ENCODE data around the gene CCDC148.

Gene CCDC148

DNA sequence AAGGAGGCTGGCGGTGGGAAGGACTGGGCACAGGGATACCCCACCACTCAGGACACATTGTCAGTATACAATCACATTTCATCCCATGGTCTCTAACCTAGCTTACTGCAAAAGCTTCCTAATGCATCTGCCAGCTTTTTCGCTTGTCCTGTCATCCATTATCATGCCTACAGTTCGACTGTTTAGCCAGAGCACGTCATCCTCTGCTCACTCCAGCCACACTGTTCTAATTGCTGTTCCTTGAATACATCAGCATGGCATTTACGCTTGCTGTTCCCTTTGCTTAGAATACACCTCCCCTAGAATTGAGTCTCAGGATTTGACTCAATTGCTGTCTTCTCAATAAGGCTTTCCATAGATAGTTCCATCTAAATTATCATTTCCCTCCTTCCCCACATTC, 166.3 kb downstream of the CCDC148 start:
- no peak for TF ChIP-seq SPI1 (IDR thresholded peaks at IDR 0.05; ENCODE audit: low read depth, low read length)
- DNase-seq (ENCODE audit: insufficient read length, low spot score) = no peak
- no peak for FAIRE-seq

DNA sequence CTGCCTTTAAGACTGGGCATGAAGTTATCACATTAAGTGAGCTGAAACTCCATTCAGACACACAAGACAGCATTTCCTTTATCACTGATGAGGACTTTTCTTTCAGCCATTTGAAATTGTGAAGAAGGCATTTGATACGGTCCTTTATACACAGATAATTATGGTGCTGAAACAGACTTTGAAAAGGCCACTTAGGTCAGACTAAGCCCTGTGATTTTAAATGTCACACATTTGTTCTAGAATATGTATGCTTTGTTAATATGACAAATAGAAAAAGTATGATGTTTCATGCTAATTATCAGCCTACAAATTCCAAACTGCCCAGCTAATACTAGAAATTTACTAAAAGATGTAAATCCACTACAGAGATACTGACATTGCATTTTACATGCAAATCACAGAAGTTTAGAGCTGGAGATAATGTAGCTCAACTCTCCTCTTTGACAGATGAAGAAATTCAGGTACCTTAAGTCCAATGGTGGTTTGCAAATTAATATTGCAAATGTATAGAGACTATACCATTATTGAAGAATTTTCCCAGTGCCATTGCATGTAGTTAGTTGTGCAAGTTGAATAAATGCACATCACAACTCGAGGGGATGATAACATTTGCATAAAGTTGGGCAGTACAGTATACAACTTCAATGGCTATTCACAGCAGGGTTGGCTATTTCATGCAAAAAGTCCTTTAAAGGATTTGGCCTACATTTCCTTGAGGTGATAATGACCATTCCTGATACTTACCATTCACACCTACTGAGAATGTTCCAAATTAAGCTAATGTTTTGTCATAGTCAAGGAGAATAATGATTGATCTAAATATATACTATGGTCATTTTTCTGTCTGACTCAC, 179.7 kb downstream of the CCDC148 start:
- TF ChIP-seq POLR2AphosphoS5 (IDR thresholded peaks at IDR 0.05; ENCODE audit: low read depth, low read length) = no peak
- no peak for TF ChIP-seq POU2F2 (IDR thresholded peaks at IDR 0.05; ENCODE audit: low read depth, low read length)
- TF ChIP-seq POLR2A (IDR thresholded peaks at IDR 0.05; ENCODE audit: low read depth, low read length) = no peak
- TF ChIP-seq PAX5 (IDR thresholded peaks at IDR 0.05; ENCODE audit: insufficient read depth, low read length, severe bottlenecking) = no peak
- no peak for TF ChIP-seq TAF1 (IDR thresholded peaks at IDR 0.05; ENCODE audit: low read depth, low read length)
- TF ChIP-seq SPI1 (IDR thresholded peaks at IDR 0.05; ENCODE audit: low read depth, low read length) = no peak
- FAIRE-seq (no peak), DNase-seq (ENCODE audit: insufficient read length, low spot score) (no peak)

GRCh38 chr2:158273791-158274190, 182.8 kb downstream of the CCDC148 start:
- no peak for FAIRE-seq
- TF ChIP-seq SPI1 (IDR thresholded peaks at IDR 0.05; ENCODE audit: low read depth, low read length) = no peak
- TF ChIP-seq POU2F2 (IDR thresholded peaks at IDR 0.05; ENCODE audit: low read depth, low read length) = no peak
- no peak for TF ChIP-seq POLR2AphosphoS5 (IDR thresholded peaks at IDR 0.05; ENCODE audit: low read depth, low read length)
- no peak for TF ChIP-seq POLR2A (IDR thresholded peaks at IDR 0.05; ENCODE audit: low read depth, low read length)
- no peak for TF ChIP-seq PAX5 (IDR thresholded peaks at IDR 0.05; ENCODE audit: insufficient read depth, low read length, severe bottlenecking)
- no peak for TF ChIP-seq TAF1 (IDR thresholded peaks at IDR 0.05; ENCODE audit: low read depth, low read length)
- no peak for DNase-seq (ENCODE audit: insufficient read length, low spot score)

DNA sequence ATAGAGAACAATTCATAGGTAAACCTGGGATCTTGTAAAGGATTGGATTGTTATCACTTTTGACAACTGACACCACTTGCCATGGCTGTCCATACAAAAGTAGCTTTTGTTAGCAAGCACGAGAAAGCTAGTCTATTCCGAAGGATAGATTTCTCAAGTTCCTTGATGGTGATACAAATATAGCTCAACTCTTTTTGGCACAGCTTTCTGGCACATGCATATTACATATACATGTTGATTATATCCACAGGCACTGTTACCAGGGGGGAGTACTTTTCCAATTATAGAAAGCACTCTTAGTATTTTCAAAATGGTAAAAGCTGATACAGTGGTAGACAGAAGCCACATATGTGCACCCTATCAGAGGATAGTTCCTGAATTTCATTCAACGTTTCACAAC, 186.0 kb downstream of the CCDC148 start:
- no peak for FAIRE-seq
- no peak for TF ChIP-seq TAF1 (IDR thresholded peaks at IDR 0.05; ENCODE audit: low read depth, low read length)
- no peak for TF ChIP-seq POLR2AphosphoS5 (IDR thresholded peaks at IDR 0.05; ENCODE audit: low read depth, low read length)
- TF ChIP-seq POU2F2 (IDR thresholded peaks at IDR 0.05; ENCODE audit: low read depth, low read length) = no peak
- no peak for TF ChIP-seq SPI1 (IDR thresholded peaks at IDR 0.05; ENCODE audit: low read depth, low read length)
- no peak for TF ChIP-seq POLR2A (IDR thresholded peaks at IDR 0.05; ENCODE audit: low read depth, low read length)
- TF ChIP-seq PAX5 (IDR thresholded peaks at IDR 0.05; ENCODE audit: insufficient read depth, low read length, severe bottlenecking) = no peak

GRCh38 chr2:158269143-158269542, 187.4 kb downstream of the CCDC148 start:
- DNase-seq (ENCODE audit: insufficient read length, low spot score) (no peak), FAIRE-seq (no peak)
- TF ChIP-seq TAF1 (IDR thresholded peaks at IDR 0.05; ENCODE audit: low read depth, low read length) = no peak
- TF ChIP-seq POLR2AphosphoS5 (IDR thresholded peaks at IDR 0.05; ENCODE audit: low read depth, low read length) = no peak
- TF ChIP-seq POU2F2 (IDR thresholded peaks at IDR 0.05; ENCODE audit: low read depth, low read length) = no peak
- TF ChIP-seq SPI1 (IDR thresholded peaks at IDR 0.05; ENCODE audit: low read depth, low read length) = no peak
- TF ChIP-seq PAX5 (IDR thresholded peaks at IDR 0.05; ENCODE audit: insufficient read depth, low read length, severe bottlenecking) = no peak
- TF ChIP-seq POLR2A (IDR thresholded peaks at IDR 0.05; ENCODE audit: low read depth, low read length) = no peak

More for the DNA sequence above, 186.0 kb downstream of the CCDC148 start:
- DNase-seq (ENCODE audit: insufficient read length, low spot score) = no peak

- FAIRE-seq (no peak), DNase-seq (ENCODE audit: insufficient read length, low spot score) (no peak)
- TF ChIP-seq POU2F2 (IDR thresholded peaks at IDR 0.05; ENCODE audit: low read depth, low read length) = no peak
- no peak for TF ChIP-seq POLR2A (IDR thresholded peaks at IDR 0.05; ENCODE audit: low read depth, low read length)
- TF ChIP-seq SPI1 (IDR thresholded peaks at IDR 0.05; ENCODE audit: low read depth, low read length) = no peak
- no peak for TF ChIP-seq PAX5 (IDR thresholded peaks at IDR 0.05; ENCODE audit: insufficient read depth, low read length, severe bottlenecking)
- TF ChIP-seq TAF1 (IDR thresholded peaks at IDR 0.05; ENCODE audit: low read depth, low read length) = no peak
- no peak for TF ChIP-seq POLR2AphosphoS5 (IDR thresholded peaks at IDR 0.05; ENCODE audit: low read depth, low read length)
These were observed 190.4 kb downstream of the CCDC148 start for GRCh38 chr2:158266111-158266510.

GRCh38 chr2:158255257-158255656, 201.3 kb downstream of the CCDC148 start:
- TF ChIP-seq POU2F2 (IDR thresholded peaks at IDR 0.05; ENCODE audit: low read depth, low read length) = no peak
- no peak for TF ChIP-seq SPI1 (IDR thresholded peaks at IDR 0.05; ENCODE audit: low read depth, low read length)
- no peak for TF ChIP-seq PAX5 (IDR thresholded peaks at IDR 0.05; ENCODE audit: insufficient read depth, low read length, severe bottlenecking)
- no peak for TF ChIP-seq POLR2AphosphoS5 (IDR thresholded peaks at IDR 0.05; ENCODE audit: low read depth, low read length)
- TF ChIP-seq TAF1 (IDR thresholded peaks at IDR 0.05; ENCODE audit: low read depth, low read length) = no peak
- DNase-seq (ENCODE audit: insufficient read length, low spot score) (no peak), FAIRE-seq (no peak)

DNA sequence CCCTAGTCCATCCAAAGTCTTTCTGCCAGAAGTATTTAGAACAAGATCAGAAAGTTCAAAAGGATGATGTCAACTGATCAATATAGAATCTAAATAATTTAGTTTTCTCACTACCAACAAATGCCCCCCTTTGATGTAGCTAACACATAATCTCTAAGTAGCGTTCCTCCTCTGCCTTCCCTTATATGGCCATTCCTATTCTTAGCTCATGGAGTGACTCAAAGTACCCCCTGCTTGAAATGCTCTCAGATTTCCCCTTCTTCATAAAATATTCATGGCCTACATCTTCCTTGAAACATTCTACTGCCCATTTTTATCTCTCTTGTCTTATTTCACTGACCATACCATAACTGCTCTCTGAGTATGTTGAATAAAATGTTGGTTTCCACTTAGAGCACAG, 203.4 kb downstream of the CCDC148 start:
- DNase-seq (ENCODE audit: insufficient read length, low spot score) = no peak
- no peak for FAIRE-seq
- TF ChIP-seq PAX5 (IDR thresholded peaks at IDR 0.05; ENCODE audit: insufficient read depth, low read length, severe bottlenecking) (no peak), POLR2A (IDR thresholded peaks at IDR 0.05; ENCODE audit: low read depth, low read length) (no peak), TAF1 (IDR thresholded peaks at IDR 0.05; ENCODE audit: low read depth, low read length) (no peak), SPI1 (IDR thresholded peaks at IDR 0.05; ENCODE audit: low read depth, low read length) (no peak), POLR2AphosphoS5 (IDR thresholded peaks at IDR 0.05; ENCODE audit: low read depth, low read length) (no peak), POU2F2 (IDR thresholded peaks at IDR 0.05; ENCODE audit: low read depth, low read length) (no peak)

- no peak for FAIRE-seq
- no peak for DNase-seq (ENCODE audit: insufficient read length, low spot score)
- TF ChIP-seq SPI1 (IDR thresholded peaks at IDR 0.05; ENCODE audit: low read depth, low read length) (no peak), POU2F2 (IDR thresholded peaks at IDR 0.05; ENCODE audit: low read depth, low read length) (no peak), TAF1 (IDR thresholded peaks at IDR 0.05; ENCODE audit: low read depth, low read length) (no peak), POLR2A (IDR thresholded peaks at IDR 0.05; ENCODE audit: low read depth, low read length) (no peak), PAX5 (IDR thresholded peaks at IDR 0.05; ENCODE audit: insufficient read depth, low read length, severe bottlenecking) (no peak)
These were observed 205.2 kb downstream of the CCDC148 start for GRCh38 chr2:158251356-158251755.

DNA sequence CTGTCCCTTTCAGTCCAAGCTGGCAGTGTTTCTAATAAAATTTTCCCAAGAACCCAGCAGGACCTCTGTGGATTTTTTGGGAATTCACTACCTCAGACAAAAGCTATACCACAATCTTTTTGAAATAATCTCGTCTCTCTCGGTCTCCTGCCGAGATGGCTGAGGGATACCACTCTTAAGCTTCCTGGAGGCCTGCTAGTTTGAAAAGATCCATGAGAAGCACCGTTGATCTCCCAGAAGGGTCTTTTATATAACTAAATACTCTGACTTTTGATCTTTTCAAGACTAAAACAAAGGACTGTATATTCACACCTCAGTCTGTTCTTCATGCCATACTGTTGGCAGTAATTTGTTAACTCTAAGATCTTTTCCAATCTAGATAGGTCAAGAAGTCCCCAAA, 213.2 kb downstream of the CCDC148 start:
- TF ChIP-seq TAF1 (IDR thresholded peaks at IDR 0.05; ENCODE audit: low read depth, low read length) (no peak), SPI1 (IDR thresholded peaks at IDR 0.05; ENCODE audit: low read depth, low read length) (no peak), POU2F2 (IDR thresholded peaks at IDR 0.05; ENCODE audit: low read depth, low read length) (no peak), PAX5 (IDR thresholded peaks at IDR 0.05; ENCODE audit: insufficient read depth, low read length, severe bottlenecking) (no peak), POLR2A (IDR thresholded peaks at IDR 0.05; ENCODE audit: low read depth, low read length) (no peak), POLR2AphosphoS5 (IDR thresholded peaks at IDR 0.05; ENCODE audit: low read depth, low read length) (no peak)
- FAIRE-seq (no peak), DNase-seq (ENCODE audit: insufficient read length, low spot score) (no peak)
